HG02884 (cell line): ENCODE measurements around the gene TRMT2B.
"Not testable (repeated sequence)": the region's sequence is repeated elsewhere in the genome, so short reads cannot be mapped to it uniquely, and the experiment has no call there.

Source experiments
- ATAC-seq: cut with Tn5 transposase; IDR thresholded peaks from one replicate; pipeline ENCODE4 v1.9.1; 2021; ENCODE audit warnings: mild to moderate bottlenecking, moderate library complexity; ENCODE audit not compliant: unreplicated experiment

The TRMT2B gene

DNA sequence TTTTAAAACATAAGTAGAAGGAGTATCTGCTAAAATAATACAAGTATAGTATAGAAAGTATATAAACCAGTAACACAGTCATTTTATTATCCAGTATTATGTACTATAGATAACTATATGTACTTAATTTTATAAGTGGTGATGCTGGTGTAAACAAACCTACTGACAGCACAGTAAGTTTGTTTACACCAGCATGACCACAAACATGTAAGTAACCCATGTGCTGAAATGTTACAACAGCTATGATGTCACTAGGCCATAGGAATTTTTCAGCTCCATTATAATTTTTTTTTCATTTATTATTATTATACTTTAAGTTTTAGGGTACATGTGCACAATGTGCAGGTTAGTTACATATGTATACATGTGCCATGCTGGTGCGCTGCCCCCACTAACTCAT lies 39.9 kb downstream of the TRMT2B start:
- ATAC-seq, result not testable (repeated sequence)

GRCh38 chrX:101009090-101009489 lies 42.8 kb downstream of the TRMT2B start:
- no peak for ATAC-seq

GRCh38 chrX:100999451-100999850 lies 52.5 kb downstream of the TRMT2B start:
- ATAC-seq, result no peak

GRCh38 chrX:100995469-100995868 lies 56.4 kb downstream of the TRMT2B start:
- no peak for ATAC-seq

- peak; percentile 96 for ATAC-seq
Measured at GRCh38 chrX:100994352-100995281, 57.3 kb downstream of the TRMT2B start.

DNA sequence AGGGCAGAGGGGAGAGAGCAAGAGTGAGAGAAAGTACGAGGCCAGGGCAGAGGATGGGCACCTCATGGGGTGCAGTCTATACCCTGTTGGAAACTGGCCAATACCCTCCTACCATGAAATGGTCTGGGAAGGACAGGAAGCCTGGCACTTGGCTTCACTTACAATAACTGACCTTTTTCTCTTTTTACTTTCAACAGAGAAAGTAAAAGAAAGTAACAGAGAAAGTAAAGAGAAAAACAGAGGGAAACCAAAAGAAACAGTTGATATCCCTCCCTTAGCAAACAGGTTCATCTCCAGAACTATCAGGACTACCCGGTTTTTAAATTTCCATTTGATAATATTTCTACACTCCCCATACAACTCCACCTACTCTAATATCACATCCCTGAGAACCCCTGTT lies 61.8 kb downstream of the TRMT2B start:
- no peak for ATAC-seq

DNA sequence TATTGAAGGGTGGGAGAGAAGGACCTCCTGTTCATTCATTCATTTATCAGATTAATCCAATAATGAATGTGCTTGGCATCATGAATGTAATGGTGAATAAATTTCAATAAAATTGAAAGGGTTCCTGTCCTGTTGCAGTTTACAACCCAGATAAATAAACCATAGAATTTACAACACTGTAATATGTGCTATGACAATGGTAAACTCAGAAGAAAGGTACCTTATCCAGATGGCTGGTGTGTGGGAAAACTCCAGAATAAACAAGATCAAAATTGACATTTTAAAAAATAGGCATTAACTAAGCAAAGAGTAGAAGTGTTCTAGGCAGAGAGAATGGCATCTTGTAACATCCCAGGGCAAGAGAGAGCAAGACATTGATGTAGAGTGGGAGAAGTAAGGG lies 67.1 kb downstream of the TRMT2B start:
- no peak for ATAC-seq

DNA sequence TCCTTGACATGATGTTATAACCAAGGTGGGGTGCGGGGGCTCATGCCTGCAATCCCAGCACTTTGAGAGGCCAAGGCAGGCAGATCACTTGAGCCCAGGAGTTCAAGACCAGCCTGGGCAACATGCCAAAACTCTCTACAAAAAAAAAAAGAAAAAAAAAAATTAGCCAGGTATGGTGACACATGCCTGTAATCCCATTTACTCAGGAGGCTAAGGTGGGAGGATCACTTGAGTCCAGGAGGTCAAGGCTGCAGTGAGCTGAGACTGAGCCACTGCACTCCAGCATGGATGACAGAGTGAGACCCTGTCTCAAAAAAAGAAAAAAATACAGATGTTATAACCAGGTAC lies 70.4 kb downstream of the TRMT2B start:
- ATAC-seq, result not testable (repeated sequence)

- ATAC-seq, result no peak
Measured at GRCh38 chrX:100980608-100981497, 71.1 kb downstream of the TRMT2B start.

DNA sequence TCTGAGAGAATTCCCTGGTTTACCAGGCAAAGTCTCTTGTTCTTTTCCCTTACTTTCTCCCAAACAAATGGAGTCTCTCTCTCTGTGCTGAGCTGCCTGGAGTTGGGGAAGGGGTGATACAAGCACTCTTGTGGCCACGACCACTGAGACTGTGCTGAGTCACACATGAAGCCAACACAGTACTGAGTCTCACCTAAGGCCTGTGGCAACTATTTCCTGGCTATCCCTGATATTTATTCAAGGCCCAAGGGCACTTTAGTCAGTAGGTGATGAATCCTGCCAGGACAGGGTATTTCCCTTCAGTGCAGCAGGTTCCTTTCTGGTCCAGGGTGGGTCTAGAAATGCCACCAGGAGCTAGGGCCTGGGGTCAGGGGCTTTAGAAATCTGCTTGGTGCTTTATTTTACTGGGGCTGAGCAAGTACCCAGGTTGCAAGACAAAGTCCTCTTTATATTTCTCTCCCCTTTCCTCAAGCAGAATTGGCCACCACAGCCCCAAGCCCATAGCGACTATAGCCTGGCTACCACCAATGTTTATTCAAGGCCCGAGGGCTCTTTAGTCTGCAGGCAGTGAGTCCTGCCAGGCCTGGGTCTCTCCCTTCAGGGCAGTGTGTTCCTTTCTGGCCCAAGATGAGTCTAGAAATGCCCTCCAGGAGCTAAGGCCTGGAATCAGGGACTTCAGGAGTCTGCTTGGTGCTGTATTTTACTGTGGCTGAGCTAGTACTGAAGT lies 71.9 kb downstream of the TRMT2B start:
- ATAC-seq, result no peak

- no peak for ATAC-seq
Measured at GRCh38 chrX:100976211-100976610, 75.7 kb downstream of the TRMT2B start.

GRCh38 chrX:100975212-100975611 lies 76.7 kb downstream of the TRMT2B start:
- ATAC-seq, result no peak

- no peak for ATAC-seq
Measured at GRCh38 chrX:100973411-100973810, 78.5 kb downstream of the TRMT2B start.

GRCh38 chrX:100969936-100970335 lies 82.0 kb downstream of the TRMT2B start:
- ATAC-seq, result no peak

GRCh38 chrX:100969408-100969807 lies 82.5 kb downstream of the TRMT2B start, which contains the start of gene ARL13A:
Gene ARL13A, plus strand, starts transcription at chrX:100969708. Its CDS starts 3,982 bp downstream, at chrX:100973690.
- ATAC-seq, result no peak

DNA sequence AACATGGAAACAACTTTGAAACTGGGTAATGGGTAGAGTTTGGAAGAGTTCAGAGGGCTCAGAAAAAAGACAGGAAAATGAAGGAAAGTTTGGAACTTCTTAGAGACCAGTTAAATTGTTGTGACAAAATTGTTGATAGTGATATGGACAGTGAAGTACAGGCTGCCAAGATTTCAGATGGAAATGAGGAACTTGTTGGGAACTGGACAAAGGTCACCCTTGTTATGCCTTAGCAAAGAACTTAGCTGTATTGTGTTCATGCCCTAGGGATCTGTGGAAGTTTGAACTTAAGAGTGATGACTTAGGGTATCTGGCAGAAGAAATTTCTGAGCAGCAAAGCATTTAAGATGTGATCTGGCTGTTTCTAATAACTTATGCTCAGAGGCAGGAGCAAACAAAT lies 87.5 kb downstream of the TRMT2B start:
- no peak for ATAC-seq

- no peak for ATAC-seq
Measured at GRCh38 chrX:100962811-100963210, 89.1 kb downstream of the TRMT2B start.
